ENCODE measurements around the gene RAMP3.

RAMP3 gene

DNA sequence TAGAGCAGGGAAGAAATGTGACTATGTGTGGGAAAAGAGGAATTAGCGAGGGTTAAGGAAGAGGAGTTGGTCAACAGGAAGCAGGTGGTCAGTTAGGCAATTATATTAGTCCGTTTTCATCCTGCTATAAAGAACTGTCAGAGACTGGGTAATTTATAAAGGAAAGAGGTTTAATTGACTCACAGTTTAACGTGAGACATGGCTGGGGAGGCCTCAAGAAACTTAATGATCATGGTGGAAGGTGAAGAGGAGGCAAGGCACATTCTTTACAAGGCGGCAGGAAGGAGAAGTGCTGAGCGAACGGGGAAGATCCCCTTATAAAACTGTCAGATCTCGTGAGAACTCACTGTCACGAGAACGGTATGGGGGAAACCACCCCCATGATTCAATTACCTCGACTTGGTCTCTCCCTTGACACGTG is 35.0 kb downstream of the RAMP3 start:
- H3K27me3 ChIP-seq (ENCODE audit: insufficient read depth, low read length, poor library complexity), result no peaks in the 10 kb centered on the region
- no peaks in the 10 kb centered on the region for H3K79me2 ChIP-seq (ENCODE audit: control insufficient read depth, insufficient read depth, low read length)
- no peaks in the 10 kb centered on the region for H3K4me1 ChIP-seq (ENCODE audit: control insufficient read depth, low read depth, low read length)
- no peaks in the 10 kb centered on the region for H3K79me1 ChIP-seq (ENCODE audit: low read length)
- H3K18ac ChIP-seq (ENCODE audit: low read length), result no peak overlapping the region
- H3K4me3 ChIP-seq (ENCODE audit: low read length), result no peak overlapping the region
- no peak overlapping the region for H3K9ac ChIP-seq (ENCODE audit: low read length)
- H3K4me2 ChIP-seq (ENCODE audit: low read length), result no peak overlapping the region
- H3K36me3 ChIP-seq (ENCODE audit: control insufficient read depth, insufficient read depth, low read length), result no peaks in the 10 kb centered on the region
- no peak overlapping the region for H3K27ac ChIP-seq (ENCODE audit: low read depth, low read length)
- no peak overlapping the region for H2BK5ac ChIP-seq (ENCODE audit: low read length)
- H4K5ac ChIP-seq (ENCODE audit: low read length), result no peak overlapping the region
- no peak overlapping the region for H3K56ac ChIP-seq (ENCODE audit: low read length)
- H2BK120ac ChIP-seq (ENCODE audit: low read depth, low read length), result no peak overlapping the region
- H4K8ac ChIP-seq (ENCODE audit: low read depth, low read length), result no peak overlapping the region
- no peak overlapping the region for H3K23ac ChIP-seq (ENCODE audit: low read length)
- H2BK15ac ChIP-seq (replicated peaks; ENCODE audit: low read depth), result no peak overlapping the region
- no peak overlapping the region for H2AK5ac ChIP-seq (ENCODE audit: low read length)
- no CpG with 5 or more reads among the region's 11 CpGs for WGBS (ENCODE audit: extremely low coverage, insufficient coverage, low lambda C conversion rate)
- H3K4ac ChIP-seq (ENCODE audit: low read depth, low read length), result no peak overlapping the region
- DNase-seq, result no peak

DNA sequence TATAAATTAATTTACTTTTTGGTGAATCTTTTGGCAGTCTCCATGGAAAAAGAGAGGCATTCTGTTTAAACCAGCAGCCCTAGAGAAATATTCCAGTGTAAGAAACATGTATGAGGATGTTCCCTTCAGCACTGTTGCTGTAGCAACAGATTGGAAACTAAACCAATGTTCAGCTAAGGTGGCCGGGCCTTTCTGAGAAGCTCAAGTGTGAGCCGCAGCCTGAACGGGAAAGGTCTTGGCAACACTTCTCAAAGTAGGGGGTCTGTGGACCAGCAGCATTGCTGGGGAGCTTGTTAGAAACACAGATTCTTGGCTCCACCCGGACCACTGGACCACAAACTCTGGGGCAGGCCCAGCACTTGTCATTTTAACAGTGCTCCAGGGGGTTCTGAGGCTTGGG is 36.2 kb downstream of the RAMP3 start:
- no peaks in the 10 kb centered on the region for H3K36me3 ChIP-seq (ENCODE audit: control insufficient read depth, insufficient read depth, low read length)
- no peak overlapping the region for H3K9ac ChIP-seq (ENCODE audit: low read length)
- no peak overlapping the region for H3K56ac ChIP-seq (ENCODE audit: low read length)
- H3K27ac ChIP-seq (ENCODE audit: low read depth, low read length), result no peak overlapping the region
- no peak overlapping the region for H4K5ac ChIP-seq (ENCODE audit: low read length)
- no peak overlapping the region for H2BK15ac ChIP-seq (replicated peaks; ENCODE audit: low read depth)
- no peak overlapping the region for H2BK5ac ChIP-seq (ENCODE audit: low read length)
- no peak overlapping the region for H3K23ac ChIP-seq (ENCODE audit: low read length)
- no peak overlapping the region for H3K18ac ChIP-seq (ENCODE audit: low read length)
- no peaks in the 10 kb centered on the region for H3K79me2 ChIP-seq (ENCODE audit: control insufficient read depth, insufficient read depth, low read length)
- H3K4me1 ChIP-seq (ENCODE audit: control insufficient read depth, low read depth, low read length), result no peaks in the 10 kb centered on the region
- H2AK5ac ChIP-seq (ENCODE audit: low read length), result no peak overlapping the region
- no peak overlapping the region for H4K8ac ChIP-seq (ENCODE audit: low read depth, low read length)
- H3K4me3 ChIP-seq (ENCODE audit: low read length), result no peak overlapping the region
- no peak for DNase-seq
- H3K4me2 ChIP-seq (ENCODE audit: low read length), result no peak overlapping the region
- H2BK120ac ChIP-seq (ENCODE audit: low read depth, low read length), result no peak overlapping the region
- WGBS (ENCODE audit: extremely low coverage, insufficient coverage, low lambda C conversion rate), result no CpG with 5 or more reads among the region's 4 CpGs
- no peak overlapping the region for H3K4ac ChIP-seq (ENCODE audit: low read depth, low read length)
- H3K79me1 ChIP-seq (ENCODE audit: low read length), result no peaks in the 10 kb centered on the region
- no peaks in the 10 kb centered on the region for H3K27me3 ChIP-seq (ENCODE audit: insufficient read depth, low read length, poor library complexity)

DNA sequence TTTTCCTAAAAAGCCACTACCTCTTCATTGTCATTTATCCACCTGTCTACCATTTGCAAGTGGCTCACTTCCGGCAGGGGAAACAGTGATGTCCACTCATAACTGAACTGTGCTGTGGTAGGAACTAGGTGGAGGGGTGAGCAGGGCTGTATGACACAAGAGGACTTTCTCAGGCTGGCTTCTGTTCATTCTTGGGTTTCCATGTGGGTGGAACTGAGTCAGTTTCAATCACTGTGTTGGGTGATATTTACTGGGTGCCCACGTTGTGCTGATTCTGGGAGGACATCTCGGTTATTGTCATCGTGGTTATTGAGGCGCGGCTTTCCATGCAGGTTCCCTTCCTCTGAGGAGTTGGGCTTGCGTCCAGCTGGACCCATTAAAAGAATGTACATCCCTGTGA is 38.8 kb downstream of the RAMP3 start:
- Histone ChIP-seq H3K36me3 (ENCODE audit: control insufficient read depth, insufficient read depth, low read length) (no peaks in the 10 kb centered on the region), H3K4me3 (ENCODE audit: low read length) (no peak overlapping the region), H3K23ac (ENCODE audit: low read length) (no peak overlapping the region), H3K18ac (ENCODE audit: low read length) (no peak overlapping the region), H3K4ac (ENCODE audit: low read depth, low read length) (no peak overlapping the region), H3K27ac (ENCODE audit: low read depth, low read length) (no peak overlapping the region), H2BK5ac (ENCODE audit: low read length) (no peak overlapping the region), H2BK120ac (ENCODE audit: low read depth, low read length) (no peak overlapping the region), H4K8ac (ENCODE audit: low read depth, low read length) (no peak overlapping the region), H3K27me3 (ENCODE audit: insufficient read depth, low read length, poor library complexity) (no peaks in the 10 kb centered on the region), H2AK5ac (ENCODE audit: low read length) (no peak overlapping the region), H3K4me1 (ENCODE audit: control insufficient read depth, low read depth, low read length) (no peaks in the 10 kb centered on the region), H3K56ac (ENCODE audit: low read length) (no peak overlapping the region), H3K4me2 (ENCODE audit: low read length) (no peak overlapping the region), H4K5ac (ENCODE audit: low read length) (no peak overlapping the region), H3K79me2 (ENCODE audit: control insufficient read depth, insufficient read depth, low read length) (no peaks in the 10 kb centered on the region), H2BK15ac (replicated peaks; ENCODE audit: low read depth) (no peak overlapping the region), H3K9ac (ENCODE audit: low read length) (no peak overlapping the region), H3K79me1 (ENCODE audit: low read length) (no peaks in the 10 kb centered on the region)
- DNase-seq, result no peak
- WGBS (ENCODE audit: extremely low coverage, insufficient coverage, low lambda C conversion rate), result no CpG with 5 or more reads among the region's 7 CpGs

DNA sequence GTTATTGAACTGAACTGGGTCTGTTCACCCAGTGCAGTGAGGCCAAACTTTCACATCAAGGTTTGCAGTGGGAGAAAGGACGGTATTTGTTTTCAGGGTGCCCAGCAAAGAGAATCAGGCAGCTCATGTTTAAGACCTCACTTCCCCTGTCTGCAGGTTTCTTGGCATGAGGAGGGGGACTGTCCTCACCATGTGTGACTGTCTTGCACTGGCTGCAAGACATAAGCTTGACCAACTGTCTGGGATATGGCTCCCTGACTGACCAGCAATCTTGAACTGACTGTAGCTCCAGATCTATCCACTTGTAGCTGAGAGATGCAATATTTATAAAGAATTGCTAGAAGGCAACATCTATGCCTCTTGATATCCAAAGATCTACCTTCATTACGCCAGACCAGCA is 39.9 kb downstream of the RAMP3 start:
- Histone ChIP-seq H3K79me2 (ENCODE audit: control insufficient read depth, insufficient read depth, low read length) (no peaks in the 10 kb centered on the region), H3K4me3 (ENCODE audit: low read length) (no peak overlapping the region), H3K9ac (ENCODE audit: low read length) (no peak overlapping the region), H2BK15ac (replicated peaks; ENCODE audit: low read depth) (no peak overlapping the region), H3K18ac (ENCODE audit: low read length) (no peak overlapping the region), H3K79me1 (ENCODE audit: low read length) (no peaks in the 10 kb centered on the region), H4K5ac (ENCODE audit: low read length) (no peak overlapping the region), H3K4me2 (ENCODE audit: low read length) (no peak overlapping the region), H3K4ac (ENCODE audit: low read depth, low read length) (no peak overlapping the region), H2AK5ac (ENCODE audit: low read length) (no peak overlapping the region), H4K8ac (ENCODE audit: low read depth, low read length) (no peak overlapping the region), H3K27ac (ENCODE audit: low read depth, low read length) (no peak overlapping the region), H3K23ac (ENCODE audit: low read length) (no peak overlapping the region), H3K56ac (ENCODE audit: low read length) (no peak overlapping the region), H3K36me3 (ENCODE audit: control insufficient read depth, insufficient read depth, low read length) (no peaks in the 10 kb centered on the region), H3K4me1 (ENCODE audit: control insufficient read depth, low read depth, low read length) (no peaks in the 10 kb centered on the region), H3K27me3 (ENCODE audit: insufficient read depth, low read length, poor library complexity) (no peaks in the 10 kb centered on the region), H2BK5ac (ENCODE audit: low read length) (no peak overlapping the region), H2BK120ac (ENCODE audit: low read depth, low read length) (no peak overlapping the region)
- WGBS (ENCODE audit: extremely low coverage, insufficient coverage, low lambda C conversion rate), result no CpG with 5 or more reads among the region's 2 CpGs
- DNase-seq, result no peak

DNA sequence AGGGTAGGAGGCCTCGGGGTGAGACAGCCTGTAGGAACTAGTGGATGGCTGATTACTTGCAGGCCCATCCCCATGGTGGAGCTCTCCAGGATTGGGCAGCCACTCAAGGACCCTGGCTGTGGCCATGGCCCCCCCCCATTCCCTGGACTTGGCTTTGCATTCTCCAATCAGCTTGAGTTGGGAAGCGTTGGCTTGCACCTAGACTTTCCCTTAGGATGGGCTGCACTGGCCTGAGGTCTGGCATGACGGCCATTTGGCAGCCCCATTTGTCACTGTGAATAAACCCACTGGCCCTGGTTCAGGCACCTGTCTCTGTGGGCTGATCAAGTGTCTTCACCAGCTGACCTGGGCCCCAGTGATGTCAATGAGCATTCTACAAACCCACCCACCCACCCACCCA is 41.4 kb downstream of the RAMP3 start:
- Histone ChIP-seq H3K23ac (ENCODE audit: low read length) (no peak overlapping the region), H3K4me2 (ENCODE audit: low read length) (no peak overlapping the region), H3K4ac (ENCODE audit: low read depth, low read length) (no peak overlapping the region), H3K79me2 (ENCODE audit: control insufficient read depth, insufficient read depth, low read length) (no peaks in the 10 kb centered on the region), H3K9ac (ENCODE audit: low read length) (no peak overlapping the region), H3K18ac (ENCODE audit: low read length) (no peak overlapping the region), H3K4me3 (ENCODE audit: low read length) (no peak overlapping the region), H3K27me3 (ENCODE audit: insufficient read depth, low read length, poor library complexity) (no peaks in the 10 kb centered on the region), H3K79me1 (ENCODE audit: low read length) (no peaks in the 10 kb centered on the region), H4K8ac (ENCODE audit: low read depth, low read length) (no peak overlapping the region), H4K5ac (ENCODE audit: low read length) (no peak overlapping the region), H3K56ac (ENCODE audit: low read length) (no peak overlapping the region), H2BK15ac (replicated peaks; ENCODE audit: low read depth) (no peak overlapping the region), H2BK5ac (ENCODE audit: low read length) (no peak overlapping the region), H2AK5ac (ENCODE audit: low read length) (no peak overlapping the region), H3K36me3 (ENCODE audit: control insufficient read depth, insufficient read depth, low read length) (no peaks in the 10 kb centered on the region), H3K27ac (ENCODE audit: low read depth, low read length) (no peak overlapping the region), H3K4me1 (ENCODE audit: control insufficient read depth, low read depth, low read length) (no peaks in the 10 kb centered on the region), H2BK120ac (ENCODE audit: low read depth, low read length) (no peak overlapping the region)
- no peak for DNase-seq
- no CpG with 5 or more reads among the region's 3 CpGs for WGBS (ENCODE audit: extremely low coverage, insufficient coverage, low lambda C conversion rate)

DNA sequence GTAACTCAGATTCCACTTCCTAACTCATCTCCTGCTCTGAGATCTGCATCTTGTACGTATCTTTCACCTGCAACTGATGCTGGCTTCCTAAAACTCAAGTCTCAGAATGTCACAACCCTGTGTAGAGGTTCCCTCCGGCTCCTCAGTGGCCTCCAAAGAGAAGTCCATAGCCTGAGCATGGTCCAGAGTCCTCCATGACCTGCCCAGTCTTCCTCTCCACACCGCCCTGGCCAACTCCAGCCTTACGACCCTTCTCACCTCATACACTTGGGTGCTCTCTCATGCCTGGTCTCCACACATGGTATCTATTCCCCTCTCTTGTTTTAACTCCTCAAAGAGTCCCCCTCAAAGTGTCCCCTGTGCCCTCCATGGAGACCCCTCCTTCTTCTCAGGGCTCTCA is 41.9 kb downstream of the RAMP3 start:
- Histone ChIP-seq H3K4me1 (ENCODE audit: control insufficient read depth, low read depth, low read length) (no peaks in the 10 kb centered on the region), H3K79me2 (ENCODE audit: control insufficient read depth, insufficient read depth, low read length) (no peaks in the 10 kb centered on the region), H4K5ac (ENCODE audit: low read length) (no peak overlapping the region), H2BK15ac (replicated peaks; ENCODE audit: low read depth) (no peak overlapping the region), H3K79me1 (ENCODE audit: low read length) (no peaks in the 10 kb centered on the region), H4K8ac (ENCODE audit: low read depth, low read length) (no peak overlapping the region), H3K36me3 (ENCODE audit: control insufficient read depth, insufficient read depth, low read length) (no peaks in the 10 kb centered on the region), H3K56ac (ENCODE audit: low read length) (no peak overlapping the region), H3K23ac (ENCODE audit: low read length) (no peak overlapping the region), H3K27ac (ENCODE audit: low read depth, low read length) (no peak overlapping the region), H3K18ac (ENCODE audit: low read length) (no peak overlapping the region), H2AK5ac (ENCODE audit: low read length) (no peak overlapping the region), H3K4me3 (ENCODE audit: low read length) (no peak overlapping the region), H2BK120ac (ENCODE audit: low read depth, low read length) (no peak overlapping the region), H3K9ac (ENCODE audit: low read length) (no peak overlapping the region), H3K4me2 (ENCODE audit: low read length) (no peak overlapping the region), H3K27me3 (ENCODE audit: insufficient read depth, low read length, poor library complexity) (no peaks in the 10 kb centered on the region), H2BK5ac (ENCODE audit: low read length) (no peak overlapping the region), H3K4ac (ENCODE audit: low read depth, low read length) (no peak overlapping the region)
- no peak for DNase-seq
- WGBS (ENCODE audit: extremely low coverage, insufficient coverage, low lambda C conversion rate), result no CpG with 5 or more reads among the region's 4 CpGs

All from mesendoderm (in vitro differentiated cells).